Suprapubic skin (tissue), 4 donors: ENCODE data around the gene SNRPE. TPM values are rescaled to one million over a fixed set of nuclear protein-coding genes. Genes with fewer than 3 reads are reported as not detected.

Experiments
- DNase-seq, 2 donors: peaks; one replicate each; pipeline ENCODE4 v3.0.0-alpha.2; 2019; ENCODE audit warnings: low spot score in 2 of 2
- H3K27ac ChIP-seq: fragments of 200-600 bp; sonication (generic); one replicate; pipeline ENCODE4 v1.5.1; 2019
- H3K27me3 ChIP-seq: fragments of 200-600 bp; sonication (generic); one replicate; pipeline ENCODE4 v1.5.1; 2019
- H3K36me3 ChIP-seq: fragments of 200-600 bp; sonication (generic); one replicate; pipeline ENCODE4 v1.5.1; 2019
- H3K4me1 ChIP-seq: fragments of 200-600 bp; sonication (generic); one replicate; pipeline ENCODE4 v1.5.1; 2019
- H3K4me3 ChIP-seq: fragments of 200-600 bp; sonication (generic); one replicate; pipeline ENCODE4 v1.5.1; 2019; ENCODE audit warnings: mild to moderate bottlenecking
- H3K9me3 ChIP-seq: fragments of 200-600 bp; sonication (generic); one replicate; pipeline ENCODE4 v1.5.1; 2019
- EP300 ChIP-seq: sonication (generic); formaldehyde crosslinking; IDR thresholded peaks from one replicate; pipeline ENCODE4 v1.6.1; 2017; ENCODE audit warnings: antibody characterized with exemption
- POLR2A ChIP-seq, 2 donors: fragments of 450-650 bp; IDR thresholded peaks; one replicate each; pipeline ENCODE4 v1.6.1; 2017; ENCODE audit warnings: antibody characterized with exemption in 2 of 2, mild to moderate bottlenecking in 2 of 2, moderate library complexity in 2 of 2
- POLR2AphosphoS5 ChIP-seq, 3 donors: sonication (generic); formaldehyde crosslinking; IDR thresholded peaks; one replicate each; pipeline ENCODE4 v1.6.1; 2017; ENCODE audit warnings: antibody characterized with exemption in 3 of 3
- WGBS: methylation state at CpG from one replicate; pipeline ENCODE4 v1.1.5; 2018; 5-methylcytosine and 5-hydroxymethylcytosine counted together
- total RNA-seq, 4 donors: library from RNA; depleted of rRNA; stranded (reverse); fragments of >200 nt; gene quantifications; one replicate each; pipeline ENCODE4 v1.1.0, GENCODE V29; 2016
- TF ChIP-seq, protein P1 (sequence below), 2 donors: fragments of 200-600 bp in 1 of 2; fragments of 450-650 bp in 1 of 2; sonication (generic) in 1 of 2; IDR thresholded peaks; one replicate each; pipeline ENCODE4 v1.5.1; 2016 to 2019; ENCODE audit warnings: antibody characterized with exemption in 2 of 2, mild to moderate bottlenecking in 1 of 2, moderate library complexity in 1 of 2

The SNRPE gene
- total RNA-seq, 4 donors from 2014 or later: 17.8 to 90.2 (median 42.4) TPM

DNA sequence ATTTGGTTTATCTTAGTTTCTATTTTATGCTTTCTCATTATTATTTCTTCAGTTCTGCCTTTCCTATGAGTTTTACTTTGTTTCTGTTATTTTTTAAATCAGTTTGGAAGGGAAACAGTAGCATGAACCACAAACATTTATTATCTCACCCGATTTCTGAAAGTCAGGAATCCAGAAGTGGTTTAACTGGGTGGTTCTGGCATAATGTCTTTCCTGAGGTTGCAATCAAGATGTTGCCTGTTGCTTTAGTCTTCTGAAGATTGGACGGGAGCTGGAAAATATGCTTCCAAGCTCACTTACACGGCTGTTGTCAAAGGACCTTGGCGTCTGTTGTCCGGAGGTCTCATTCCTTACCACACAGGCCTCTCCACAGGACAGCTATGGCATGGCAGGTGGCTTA, 50.4 kb downstream of the SNRPE start:
- Histone ChIP-seq H3K27ac (no peak overlapping the region), H3K27me3 (no peaks in the 10 kb centered on the region), H3K4me3 (no peak overlapping the region), H3K36me3 (no peaks in the 10 kb centered on the region), H3K4me1 (no peaks in the 10 kb centered on the region), H3K9me3 (no peaks in the 10 kb centered on the region)
- TF ChIP-seq POLR2A (IDR thresholded peaks at IDR 0.05): no peak
- TF ChIP-seq, protein P1, sequence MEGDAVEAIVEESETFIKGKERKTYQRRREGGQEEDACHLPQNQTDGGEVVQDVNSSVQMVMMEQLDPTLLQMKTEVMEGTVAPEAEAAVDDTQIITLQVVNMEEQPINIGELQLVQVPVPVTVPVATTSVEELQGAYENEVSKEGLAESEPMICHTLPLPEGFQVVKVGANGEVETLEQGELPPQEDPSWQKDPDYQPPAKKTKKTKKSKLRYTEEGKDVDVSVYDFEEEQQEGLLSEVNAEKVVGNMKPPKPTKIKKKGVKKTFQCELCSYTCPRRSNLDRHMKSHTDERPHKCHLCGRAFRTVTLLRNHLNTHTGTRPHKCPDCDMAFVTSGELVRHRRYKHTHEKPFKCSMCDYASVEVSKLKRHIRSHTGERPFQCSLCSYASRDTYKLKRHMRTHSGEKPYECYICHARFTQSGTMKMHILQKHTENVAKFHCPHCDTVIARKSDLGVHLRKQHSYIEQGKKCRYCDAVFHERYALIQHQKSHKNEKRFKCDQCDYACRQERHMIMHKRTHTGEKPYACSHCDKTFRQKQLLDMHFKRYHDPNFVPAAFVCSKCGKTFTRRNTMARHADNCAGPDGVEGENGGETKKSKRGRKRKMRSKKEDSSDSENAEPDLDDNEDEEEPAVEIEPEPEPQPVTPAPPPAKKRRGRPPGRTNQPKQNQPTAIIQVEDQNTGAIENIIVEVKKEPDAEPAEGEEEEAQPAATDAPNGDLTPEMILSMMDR (IDR thresholded peaks at IDR 0.05): no peak
- TF ChIP-seq POLR2AphosphoS5 (IDR thresholded peaks at IDR 0.05): no peak
- TF ChIP-seq EP300: no peak
- WGBS: 71% methylated on average over 5 of the region's 5 CpGs
- no peak for DNase-seq

DNA sequence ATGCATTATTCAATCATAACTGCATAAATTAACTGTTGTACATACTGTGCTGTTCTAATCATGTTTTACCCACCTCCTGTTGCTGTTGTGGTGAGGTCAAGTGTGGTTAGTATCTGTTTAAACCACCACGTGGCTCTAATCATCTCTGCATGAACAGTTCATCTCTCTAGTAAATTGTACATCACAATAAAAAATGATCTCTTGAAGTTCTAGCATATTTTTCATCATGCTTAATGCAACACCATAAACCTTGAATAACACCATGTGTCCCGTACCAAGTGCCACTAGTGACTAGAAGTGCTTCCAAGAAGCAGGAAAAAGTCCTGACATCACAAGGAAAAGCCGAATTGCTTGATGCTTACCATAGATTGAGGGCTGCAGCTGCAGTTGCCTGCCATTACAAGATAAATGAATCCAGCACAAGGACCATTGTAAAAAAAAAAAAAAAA, 51.7 kb downstream of the SNRPE start:
- H3K4me3 ChIP-seq: no peak overlapping the region
- H3K9me3 ChIP-seq: no peaks in the 10 kb centered on the region
- DNase-seq: no peak
- no peaks in the 10 kb centered on the region for H3K36me3 ChIP-seq
- no peak for TF ChIP-seq EP300
- TF ChIP-seq POLR2A (IDR thresholded peaks at IDR 0.05): no peak
- no peak overlapping the region for H3K27ac ChIP-seq
- no peaks in the 10 kb centered on the region for H3K4me1 ChIP-seq
- 50% methylated on average over 3 of the region's 3 CpGs for WGBS
- H3K27me3 ChIP-seq: no peaks in the 10 kb centered on the region

DNA sequence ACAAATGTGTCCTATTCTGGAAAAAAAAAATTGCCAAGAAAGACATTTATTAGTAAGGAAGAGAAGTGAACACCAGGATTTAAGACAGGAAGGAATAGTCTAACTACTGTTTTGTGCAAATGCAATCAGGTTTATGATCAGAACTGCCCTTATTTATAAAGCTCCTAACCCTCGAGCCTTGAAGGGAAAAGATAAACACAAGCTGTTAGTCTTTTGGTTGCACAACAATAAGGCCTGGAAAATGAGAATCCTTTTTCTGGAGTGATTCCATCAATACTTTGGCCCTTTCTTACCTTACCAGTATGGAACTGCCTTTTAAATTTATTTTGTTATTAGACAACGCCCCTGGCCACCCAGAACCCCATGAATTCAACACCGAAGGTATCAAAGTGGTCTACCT, 52.9 kb downstream of the SNRPE start:
- H3K4me1 ChIP-seq: no peaks in the 10 kb centered on the region
- TF ChIP-seq POLR2A (IDR thresholded peaks at IDR 0.05): no peak
- no peak for TF ChIP-seq POLR2AphosphoS5 (IDR thresholded peaks at IDR 0.05)
- TF ChIP-seq EP300: no peak
- TF ChIP-seq, protein P1 (IDR thresholded peaks at IDR 0.05): no peak
- no peak overlapping the region for H3K4me3 ChIP-seq
- no peaks in the 10 kb centered on the region for H3K9me3 ChIP-seq
- H3K27ac ChIP-seq: no peak overlapping the region
- H3K27me3 ChIP-seq: no peaks in the 10 kb centered on the region
- H3K36me3 ChIP-seq: no peaks in the 10 kb centered on the region
- no peak for DNase-seq
- WGBS: 84% methylated on average over 3 of the region's 3 CpGs

DNA sequence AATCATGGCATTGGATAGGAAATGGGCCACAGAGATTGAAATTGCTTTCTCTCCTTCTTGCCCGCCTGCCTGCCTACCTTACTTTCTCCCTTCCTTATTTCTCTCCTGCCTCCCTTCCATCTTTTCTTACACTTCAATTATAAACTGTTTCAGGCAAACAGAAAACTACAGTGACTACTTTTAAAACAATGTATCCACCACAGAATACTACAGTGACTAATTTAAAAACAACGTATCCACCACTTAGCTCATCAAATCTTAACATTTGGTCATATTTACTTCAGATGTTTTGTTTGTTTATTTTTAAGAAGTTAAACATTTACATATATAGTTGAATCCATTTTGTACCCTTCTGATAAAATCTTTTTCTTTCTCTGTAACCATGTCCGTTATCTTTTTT, 54.4 kb downstream of the SNRPE start:
- Histone ChIP-seq H3K27ac (no peak overlapping the region), H3K4me3 (no peak overlapping the region), H3K9me3 (no peaks in the 10 kb centered on the region), H3K36me3 (no peaks in the 10 kb centered on the region), H3K27me3 (no peaks in the 10 kb centered on the region), H3K4me1 (no peaks in the 10 kb centered on the region)
- no peak for DNase-seq
- TF ChIP-seq POLR2AphosphoS5 (IDR thresholded peaks at IDR 0.05) (no peak), POLR2A (IDR thresholded peaks at IDR 0.05) (no peak), EP300 (no peak)
- TF ChIP-seq, protein P1 (IDR thresholded peaks at IDR 0.05): no peak
- WGBS: 90% methylated on average over 3 of the region's 3 CpGs

DNA sequence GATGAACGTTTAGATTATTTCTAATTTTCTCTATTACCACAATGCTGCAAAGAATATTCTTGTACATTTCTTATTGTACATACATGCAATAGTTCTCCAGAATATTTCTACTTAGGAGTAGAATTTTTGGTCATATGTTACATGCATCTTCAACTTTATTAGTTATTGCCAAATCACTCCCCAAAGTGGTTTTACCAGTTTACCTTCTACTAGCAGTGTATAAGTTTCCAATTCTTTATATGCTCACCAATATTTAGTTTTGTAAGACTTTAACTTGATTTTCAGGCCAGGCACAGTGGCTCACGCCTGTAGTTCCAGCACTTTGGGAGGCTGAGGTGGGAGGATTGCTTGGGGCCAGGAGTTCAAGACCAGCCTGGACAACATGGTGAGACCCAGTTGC, 55.4 kb downstream of the SNRPE start:
- H3K4me1 ChIP-seq: no peaks in the 10 kb centered on the region
- H3K27me3 ChIP-seq: no peaks in the 10 kb centered on the region
- no peak overlapping the region for H3K4me3 ChIP-seq
- H3K36me3 ChIP-seq: no peaks in the 10 kb centered on the region
- no peak overlapping the region for H3K27ac ChIP-seq
- H3K9me3 ChIP-seq: no peaks in the 10 kb centered on the region
- TF ChIP-seq EP300 (no peak), POLR2AphosphoS5 (IDR thresholded peaks at IDR 0.05) (no peak), POLR2A (IDR thresholded peaks at IDR 0.05) (no peak)
- TF ChIP-seq, protein P1 (IDR thresholded peaks at IDR 0.05): no peak
- no peak for DNase-seq
- WGBS: 59% methylated on average over 2 of the region's 2 CpGs

Other genes with a start within 250 kb of the SNRPE start
- gene ATP2B4, start 234.8 kb upstream of the SNRPE start, total RNA-seq: 100 to 1,000 TPM; 164 to 220 (median 166) TPM
- gene LAX1, start 96.4 kb upstream of the SNRPE start, total RNA-seq: under 1 TPM in 3 of 4 donors, not detected in 1; 0.25 to 0.97 (median 0.45) TPM
- gene ZBED6, start 66.0 kb upstream of the SNRPE start, total RNA-seq: 10 to 100 TPM; 19.2 to 76.7 (median 30.3) TPM
- 100 to 1,000 TPM in 3 of 4 donors, 10 to 100 TPM in 1; 99.8 to 153 (median 110) TPM for gene ZC3H11A, start 66.0 kb upstream of the SNRPE start, total RNA-seq
- 10 to 100 TPM; 10.1 to 20.6 (median 15.6) TPM for gene SOX13, start 211.5 kb downstream of the SNRPE start, total RNA-seq